TTC549 (cell line): ENCODE measurements around the gene BEGAIN.

Experiments used
- FAIRE-seq: peaks from 2 replicates; lab custom pipeline; 2012; peaks lifted over from hg19 to GRCh38; lab: Jason Lieb, UNC

Gene BEGAIN

DNA sequence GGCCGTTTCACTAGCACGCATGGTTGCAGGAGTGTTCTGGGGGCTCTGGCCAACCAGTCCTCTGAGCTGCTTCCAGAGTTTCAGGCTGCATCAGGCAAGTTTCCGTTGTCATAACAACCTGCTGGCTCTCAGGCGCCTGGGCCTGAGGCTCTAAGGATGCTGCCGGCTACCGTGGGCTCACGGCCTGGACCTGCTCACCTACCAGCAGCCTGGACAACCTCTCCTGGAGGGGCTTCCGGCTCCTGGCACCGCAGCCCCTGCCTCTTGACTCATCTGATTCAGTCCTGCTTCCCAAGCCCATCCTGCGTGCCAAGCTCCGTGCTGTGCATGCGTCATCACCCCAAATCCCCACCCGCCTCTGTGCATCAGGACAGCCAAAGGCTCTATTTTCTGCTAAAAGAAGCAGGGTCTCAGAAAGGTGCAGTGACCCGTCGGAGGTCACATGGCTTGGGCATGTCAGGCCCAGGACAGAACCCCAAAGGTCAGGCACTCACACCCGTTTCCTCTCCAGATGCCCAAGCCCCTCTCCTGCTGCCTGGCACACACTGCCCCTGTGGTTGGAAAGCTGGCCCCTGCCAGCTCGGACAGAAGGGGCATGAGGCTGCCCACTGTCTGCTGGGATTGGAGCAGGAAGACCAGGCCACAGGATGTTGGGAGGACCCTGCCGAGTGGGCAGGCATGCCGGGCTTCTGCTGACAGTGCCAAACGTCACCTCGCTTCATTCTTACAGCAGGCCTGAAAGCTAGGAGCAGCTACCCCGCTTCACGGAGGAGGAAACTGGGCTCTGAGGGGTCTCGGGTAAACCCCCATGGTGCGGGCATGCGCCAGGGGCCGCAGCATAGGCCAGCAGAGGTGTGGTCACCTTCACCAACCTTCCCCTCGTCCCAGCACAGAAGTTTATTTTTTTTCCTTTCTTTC is 5.7 kb downstream of the BEGAIN start:
- no peak for FAIRE-seq

DNA sequence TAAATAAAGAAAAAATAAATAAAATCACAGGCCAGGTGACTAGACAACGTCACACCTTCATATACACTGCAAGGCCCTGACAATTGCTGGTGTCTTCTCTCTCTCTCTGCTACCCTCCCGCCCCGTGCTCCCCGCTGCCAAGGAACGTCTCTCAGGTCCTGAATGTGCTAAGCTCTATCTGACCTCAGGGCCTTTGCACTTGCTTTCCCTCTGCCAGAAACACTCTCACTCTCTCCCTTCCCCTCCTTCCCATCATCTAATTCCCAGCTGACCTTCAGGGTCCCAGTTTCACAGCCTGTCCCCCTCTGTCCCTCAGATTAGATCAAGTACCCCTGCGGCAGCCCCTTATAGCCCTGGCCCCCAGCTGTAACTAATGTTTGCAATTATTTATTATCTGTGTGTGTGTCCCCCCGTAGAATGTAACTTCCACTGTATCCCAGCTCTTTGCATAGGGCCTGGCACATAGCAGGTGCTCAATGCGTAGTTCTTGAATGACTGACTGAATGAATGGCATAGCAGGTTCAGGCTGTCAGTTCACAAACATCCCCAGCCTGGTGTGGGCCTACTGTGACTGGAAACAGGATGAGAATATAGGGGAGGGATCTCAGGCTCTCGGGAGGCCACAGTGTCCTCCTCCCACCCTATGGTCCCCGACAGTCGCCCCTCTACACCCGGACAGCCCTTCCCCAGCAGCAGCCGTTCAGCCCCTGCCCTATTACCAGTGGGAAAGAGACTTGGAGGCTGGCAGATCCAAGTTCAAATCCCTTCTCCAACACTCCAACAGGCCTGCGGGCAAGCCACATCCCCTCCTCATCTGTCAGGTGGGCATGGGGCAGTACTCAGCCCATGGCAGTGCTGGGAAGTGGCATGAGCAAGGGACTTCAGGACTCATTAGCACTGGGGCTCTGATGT is 6.6 kb downstream of the BEGAIN start:
- FAIRE-seq, result no peak

GRCh38 chr14:100578552-100578951 is 8.7 kb downstream of the BEGAIN start:
- no peak for FAIRE-seq

GRCh38 chr14:100577986-100578431 is 9.2 kb downstream of the BEGAIN start:
- FAIRE-seq, result no peak

- FAIRE-seq, result no peak
Measured at GRCh38 chr14:100577321-100577985, 9.8 kb downstream of the BEGAIN start.

- no peak for FAIRE-seq
Measured at GRCh38 chr14:100576091-100577085, 10.8 kb downstream of the BEGAIN start.

DNA sequence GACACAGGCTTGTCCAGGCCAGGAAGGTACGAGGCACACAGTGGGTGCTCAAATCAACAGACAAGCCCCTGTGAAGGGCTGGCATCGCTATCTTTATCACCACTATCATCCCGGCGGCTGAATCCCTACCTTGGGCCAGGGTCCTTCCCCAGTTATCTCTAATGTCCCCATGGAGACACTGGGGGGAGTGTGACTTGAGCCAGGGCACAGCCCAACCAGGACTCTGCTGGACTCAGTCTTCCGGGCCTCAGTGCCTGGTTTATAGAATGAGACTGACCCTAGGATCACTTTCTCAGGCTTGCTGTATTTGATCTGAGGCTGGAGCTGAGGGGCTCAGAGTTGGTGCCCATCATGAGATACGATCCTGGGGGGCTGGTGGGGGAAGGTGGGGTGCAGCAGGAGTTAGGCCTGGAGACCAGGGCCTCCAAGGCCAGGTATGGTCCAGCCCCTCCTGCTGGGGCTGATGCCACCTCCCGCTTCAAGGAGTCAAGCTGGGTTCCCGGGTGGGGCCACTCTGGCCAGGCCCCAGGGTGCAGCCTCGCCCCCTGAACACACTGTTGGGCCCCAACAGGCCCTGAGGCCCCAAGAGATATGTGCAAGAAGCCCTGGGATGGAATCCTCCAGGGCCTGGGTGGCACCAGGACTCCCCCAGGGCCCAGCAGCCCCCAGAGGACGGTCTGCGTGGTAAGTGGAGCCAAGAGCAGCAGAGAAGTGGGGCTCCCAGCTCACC is 11.8 kb downstream of the BEGAIN start:
- FAIRE-seq, result no peak

GRCh38 chr14:100574642-100575031 is 12.6 kb downstream of the BEGAIN start:
- FAIRE-seq, result no peak

DNA sequence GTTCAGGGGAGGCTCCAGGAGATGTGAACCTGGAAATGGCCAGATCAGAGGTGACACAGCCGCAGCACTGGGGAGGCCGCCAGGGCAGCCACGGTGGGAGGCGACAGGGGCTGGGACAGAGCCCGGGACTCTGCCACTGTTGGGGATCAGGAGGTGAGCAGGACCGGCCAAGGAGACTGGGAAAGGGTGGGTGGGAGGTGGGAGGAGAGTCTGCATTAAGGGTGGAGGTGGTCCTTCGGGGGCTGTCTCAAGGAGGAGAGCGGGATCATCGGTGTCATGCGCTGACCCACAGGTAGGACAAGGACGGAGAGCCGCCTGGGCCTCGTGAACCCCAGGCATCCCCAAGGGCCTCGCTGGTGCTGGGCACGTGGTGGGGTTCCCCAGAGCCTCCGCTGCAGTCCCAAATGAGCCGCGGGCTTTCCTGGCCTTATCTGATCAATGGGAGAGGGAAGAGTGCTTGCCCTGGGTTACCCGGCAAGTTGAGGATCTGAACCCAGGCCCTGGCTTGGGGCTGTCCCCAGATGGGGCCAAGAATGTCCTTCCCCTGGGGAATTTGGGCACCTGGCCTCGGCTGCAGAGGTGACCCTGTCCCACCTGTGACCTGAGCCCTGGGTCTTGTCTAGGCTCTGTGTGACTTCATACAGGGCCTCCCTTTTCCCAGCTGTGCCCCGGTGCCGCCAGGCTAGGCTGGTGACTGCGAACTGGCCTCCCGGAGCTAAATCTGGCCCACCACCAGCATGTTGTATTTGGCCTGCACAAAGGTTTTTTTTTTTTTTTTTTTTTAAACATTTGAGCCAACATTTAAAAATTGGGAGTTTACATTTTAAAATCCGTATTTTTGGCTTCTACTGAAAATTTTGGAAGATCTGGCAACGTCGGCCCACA is 13.2 kb downstream of the BEGAIN start:
- FAIRE-seq, result no peak

DNA sequence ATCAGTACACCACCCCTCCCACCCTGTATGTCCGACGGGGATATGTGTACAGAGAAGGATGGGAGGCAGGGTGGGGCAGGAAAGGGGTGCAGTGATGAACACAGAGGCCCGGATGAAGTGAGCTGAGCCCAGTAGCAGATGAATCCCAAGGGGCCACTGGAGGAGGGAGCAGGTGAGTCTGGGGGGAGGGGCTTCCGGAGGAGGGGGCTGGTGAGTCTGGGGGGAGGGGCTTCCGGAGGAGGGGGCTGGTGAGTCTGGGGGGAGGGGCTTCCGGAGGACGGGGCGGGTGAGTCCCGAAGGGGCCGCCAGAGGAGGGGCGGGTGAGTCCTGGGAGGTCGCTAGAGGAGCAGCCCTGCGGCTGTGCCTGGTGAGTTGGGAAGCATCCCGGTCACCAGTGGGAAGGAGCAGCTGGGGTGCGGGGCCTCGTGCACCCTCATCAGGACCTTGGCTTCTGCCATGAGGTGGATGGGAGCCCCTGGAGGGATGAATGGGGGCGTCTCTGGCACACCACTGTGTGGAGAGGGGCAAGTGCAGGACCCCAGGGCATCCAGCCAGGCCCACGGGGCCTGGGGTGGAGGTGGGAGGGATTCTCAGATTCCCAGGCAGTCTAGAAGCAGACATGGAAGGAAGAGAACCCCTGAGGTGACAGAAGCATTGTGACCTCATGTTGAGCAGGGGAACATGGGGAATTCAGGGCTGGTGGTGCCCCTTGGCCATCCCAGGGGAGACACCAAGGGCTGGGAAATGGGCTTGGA is 14.0 kb downstream of the BEGAIN start:
- no peak for FAIRE-seq

GRCh38 chr14:100572543-100572942 is 14.7 kb downstream of the BEGAIN start:
- FAIRE-seq, result no peak

DNA sequence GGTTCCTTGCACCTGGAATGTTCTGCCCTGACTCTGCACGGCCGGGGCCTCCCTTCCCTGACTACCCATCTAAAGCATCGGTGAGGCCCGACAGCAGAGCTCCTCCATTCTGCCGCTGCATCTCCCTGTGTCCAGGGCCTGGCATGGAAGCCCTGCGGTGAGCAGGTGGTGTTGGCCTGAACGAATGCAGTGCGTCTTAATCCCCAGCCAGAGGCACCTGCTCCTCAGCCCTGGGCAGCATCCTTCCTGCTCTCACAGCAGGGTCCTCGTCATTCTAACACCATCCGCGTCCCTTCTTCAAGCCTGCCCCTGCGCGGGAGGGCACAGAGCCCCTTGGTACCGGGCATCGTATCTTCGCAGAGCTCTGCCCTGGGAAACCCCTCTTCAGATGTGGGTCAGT is 15.4 kb downstream of the BEGAIN start:
- no peak for FAIRE-seq

- FAIRE-seq, result no peak
Measured at GRCh38 chr14:100570726-100571454, 16.3 kb downstream of the BEGAIN start.

GRCh38 chr14:100569734-100570286 is 17.4 kb downstream of the BEGAIN start:
- no peak for FAIRE-seq

DNA sequence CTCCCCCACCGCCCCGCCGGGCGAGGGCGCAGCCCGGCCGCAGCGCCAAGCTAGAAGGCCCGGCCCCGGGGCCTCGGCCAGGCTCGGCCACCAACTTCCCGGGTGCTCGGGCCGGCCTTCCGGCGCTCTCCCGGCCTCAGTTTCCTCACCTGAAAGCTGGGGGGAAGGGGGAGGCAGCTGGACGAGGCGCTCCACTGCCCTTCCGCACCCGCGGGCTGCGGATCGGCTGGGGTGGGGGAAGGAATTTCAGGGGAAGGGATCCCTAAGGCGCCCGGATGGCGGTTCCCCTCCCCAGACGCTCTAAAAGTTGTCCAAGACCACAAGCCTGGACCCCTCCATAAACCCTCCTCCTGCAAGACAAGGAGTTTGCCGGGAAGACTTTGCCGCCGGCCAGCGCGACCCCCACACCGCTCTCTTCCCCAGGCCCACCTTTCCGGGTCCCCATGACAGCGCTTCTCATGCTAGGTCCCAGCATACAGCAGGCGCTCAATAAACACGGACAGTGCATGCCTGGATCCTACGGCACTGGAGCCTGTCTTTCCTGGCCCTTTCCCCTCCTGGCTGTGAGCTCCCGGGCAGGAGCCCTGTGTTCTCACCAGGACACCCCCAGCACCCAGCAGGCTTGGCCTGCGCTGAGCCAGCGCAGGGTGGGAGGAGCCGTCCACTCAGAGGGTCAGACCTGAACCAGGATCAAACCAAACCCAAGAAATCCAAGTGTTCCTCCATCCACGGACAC is 18.1 kb downstream of the BEGAIN start:
- no peak for FAIRE-seq

DNA sequence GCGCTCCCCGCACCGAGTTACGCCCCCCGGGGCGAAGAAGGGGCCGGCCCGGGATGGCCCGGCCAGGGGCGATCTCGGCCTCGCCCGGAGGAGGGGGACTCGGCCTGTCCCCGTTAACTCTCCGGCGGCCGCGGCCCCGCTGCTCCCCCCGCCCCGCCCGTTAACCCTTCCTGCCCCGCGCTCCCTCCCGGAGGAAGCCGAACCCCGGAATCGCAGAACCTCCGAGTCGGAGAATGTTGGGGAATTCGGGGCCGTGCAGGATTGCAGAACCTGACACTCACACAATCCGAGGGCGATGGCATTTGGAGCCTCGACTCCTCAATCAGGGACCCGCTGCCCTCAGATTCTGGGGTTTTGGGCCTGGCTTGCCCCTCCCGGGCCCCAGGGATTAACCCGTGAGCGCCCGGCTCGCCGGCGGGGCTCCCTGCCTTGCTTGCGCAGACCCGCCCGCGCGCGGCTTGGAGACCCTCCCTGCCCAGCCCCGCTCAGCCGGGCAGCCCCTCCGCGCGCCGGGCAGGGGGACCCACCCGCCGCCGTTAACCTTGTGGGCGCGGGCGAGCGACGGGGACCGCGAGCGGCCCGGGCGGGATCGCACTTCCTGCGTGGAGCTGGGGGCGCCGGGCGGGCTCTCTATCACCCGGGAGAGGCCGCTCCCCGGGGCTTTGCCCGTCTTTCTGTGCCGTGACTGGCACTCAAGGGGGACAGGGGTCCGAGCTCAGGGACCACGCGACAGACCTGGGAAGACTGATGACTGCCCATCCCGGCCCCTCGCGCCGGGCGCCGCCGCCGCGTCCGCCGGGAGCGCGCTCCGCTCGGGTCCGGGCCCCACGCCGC is 18.8 kb downstream of the BEGAIN start:
- no peak for FAIRE-seq
